GM23338 (cell line): ENCODE measurements around the gene SRSF9.

Experiments used
- EZH2 ChIP-seq: fragments of 200-600 bp; sonication (generic); IDR thresholded peaks from one replicate; pipeline ENCODE4 v1.8.0; 2017; ENCODE audit warnings: antibody characterized with exemption, mild to moderate bottlenecking, low read depth; ENCODE audit not compliant: unreplicated experiment
- POLR2AphosphoS5 ChIP-seq: IDR thresholded peaks from 2 replicates; pipeline ENCODE4 v1.6.1; 2016; ENCODE audit warnings: antibody characterized with exemption, low read depth
- TF ChIP-seq, protein P1 (sequence below), 2 experiments: fragments of 200-600 bp in 1 of 2; sonication (generic) in 1 of 2; conservative IDR thresholded peaks; 2 replicates each; pipeline versions ENCODE4 v1.5.1 to v1.6.1; 2016 to 2017; ENCODE audit warnings: antibody characterized with exemption in 2 of 2, low read depth in 2 of 2, mild to moderate bottlenecking in 2 of 2, moderate library complexity in 1 of 2

DNA sequence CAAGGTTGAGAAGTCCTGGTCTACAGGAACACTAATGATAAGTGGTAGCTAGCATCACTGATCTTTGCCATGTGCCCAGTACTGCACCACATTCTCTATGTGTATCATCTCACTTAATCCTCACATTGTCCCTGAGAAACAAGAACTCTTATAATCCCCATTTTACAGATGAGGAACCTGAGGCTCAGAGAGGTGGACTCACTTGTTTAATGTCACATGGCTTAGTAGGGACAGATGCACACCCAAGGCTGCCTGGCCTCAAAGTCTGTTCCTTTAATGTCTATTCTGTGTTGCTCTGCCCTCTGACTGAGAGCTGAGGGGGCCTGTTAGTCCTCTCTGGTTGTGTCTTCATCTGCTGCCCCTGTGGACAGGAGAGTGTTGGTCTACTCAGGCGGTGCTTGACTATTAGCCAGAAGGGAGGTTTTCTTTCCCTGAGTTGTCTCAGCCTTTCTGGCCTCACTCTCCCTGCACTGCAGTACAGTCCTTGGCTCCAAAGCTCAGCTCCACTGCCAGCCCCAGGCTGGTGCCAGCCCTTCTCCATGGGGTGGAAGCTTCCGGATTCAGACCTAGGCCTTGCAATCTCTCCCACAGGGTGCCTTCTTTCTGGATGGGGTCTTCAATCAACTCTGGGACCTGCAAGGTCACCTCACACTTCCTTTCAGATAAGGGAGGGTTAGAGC, 21.4 kb upstream of the SRSF9 start:
- TF ChIP-seq EZH2: no peak
- no peak for TF ChIP-seq POLR2AphosphoS5
- TF ChIP-seq, protein P1, sequence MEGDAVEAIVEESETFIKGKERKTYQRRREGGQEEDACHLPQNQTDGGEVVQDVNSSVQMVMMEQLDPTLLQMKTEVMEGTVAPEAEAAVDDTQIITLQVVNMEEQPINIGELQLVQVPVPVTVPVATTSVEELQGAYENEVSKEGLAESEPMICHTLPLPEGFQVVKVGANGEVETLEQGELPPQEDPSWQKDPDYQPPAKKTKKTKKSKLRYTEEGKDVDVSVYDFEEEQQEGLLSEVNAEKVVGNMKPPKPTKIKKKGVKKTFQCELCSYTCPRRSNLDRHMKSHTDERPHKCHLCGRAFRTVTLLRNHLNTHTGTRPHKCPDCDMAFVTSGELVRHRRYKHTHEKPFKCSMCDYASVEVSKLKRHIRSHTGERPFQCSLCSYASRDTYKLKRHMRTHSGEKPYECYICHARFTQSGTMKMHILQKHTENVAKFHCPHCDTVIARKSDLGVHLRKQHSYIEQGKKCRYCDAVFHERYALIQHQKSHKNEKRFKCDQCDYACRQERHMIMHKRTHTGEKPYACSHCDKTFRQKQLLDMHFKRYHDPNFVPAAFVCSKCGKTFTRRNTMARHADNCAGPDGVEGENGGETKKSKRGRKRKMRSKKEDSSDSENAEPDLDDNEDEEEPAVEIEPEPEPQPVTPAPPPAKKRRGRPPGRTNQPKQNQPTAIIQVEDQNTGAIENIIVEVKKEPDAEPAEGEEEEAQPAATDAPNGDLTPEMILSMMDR (conservative IDR thresholded peaks at IDR 0.05; ENCODE audit: low read depth in 2 of 2): no peak
